Keratinocyte (primary cell): ENCODE results near the gene GNG14.

ENCODE experiments used
- CTCF ChIP-seq, 3 experiments: IDR thresholded peaks in 1 of 3; conservative IDR thresholded peaks in 1 of 3; optimal IDR thresholded peaks in 1 of 3; 2 replicates in 2 of 3; 3 replicates in 1 of 3; pipeline versions ENCODE3 to v1.5.1; 2011; ENCODE audit warnings: low read length in 3 of 3, mild to moderate bottlenecking in 3 of 3, moderate library complexity in 2 of 3, control low read depth in 1 of 3, inconsistent platforms in 1 of 3; ENCODE audit not compliant: insufficient read depth in 2 of 3; ENCODE audit errors: extremely low read depth in 1 of 3
- EZH2 ChIP-seq: IDR thresholded peaks from one replicate; pipeline ENCODE4 v1.6.1; 2012; ENCODE audit warnings: inconsistent platforms, mild to moderate bottlenecking, low read length, moderate library complexity

- TF ChIP-seq CTCF (optimal IDR thresholded peaks at IDR 0.05 in 1 of 3, IDR thresholded peaks at IDR 0.05 in 1 of 3, conservative IDR thresholded peaks at IDR 0.05 in 1 of 3; ENCODE audit: extremely low read depth in 1 of 3, insufficient read depth in 2 of 3, low read length in 3 of 3) (no peak), EZH2 (no peak)
These were observed 15.1 kb upstream of the GNG14 start for GRCh38 chr19:12672744-12673143.
